Measurements from ENCODE around the gene HMX1. TPM values are rescaled to one million over a fixed set of nuclear protein-coding genes. Genes with fewer than 3 reads are reported as not detected.

HMX1 gene
- total RNA-seq, 4 donors from 2014 or later: 0.17 TPM; not detected in 3

GRCh38 chr4:8821151-8821950 lies 50.3 kb downstream of the HMX1 start:
- WGBS: 71% methylated on average over 21 of the region's 21 CpGs
- Histone ChIP-seq H3K27ac (replicated peaks in 1 of 4) (no peak overlapping the region), H3K9me3 (peaks cover 0 to 9% (median 0%) of the 10 kb centered on the region in 4 donors), H3K27me3 (peaks cover 0 to 64% (median 0%) of the 10 kb centered on the region in 4 donors), H3K4me3 (no peak overlapping the region), H3K36me3 (no peaks in the 10 kb centered on the region), H3K4me1 (no peaks in the 10 kb centered on the region)
- intact Hi-C loops (cut with DNase I): no loop called here
- no peak for TF ChIP-seq EP300 (IDR thresholded peaks at IDR 0.05)
- no peak for TF ChIP-seq POLR2AphosphoS5 (IDR thresholded peaks at IDR 0.05)
- TF ChIP-seq, protein P1, sequence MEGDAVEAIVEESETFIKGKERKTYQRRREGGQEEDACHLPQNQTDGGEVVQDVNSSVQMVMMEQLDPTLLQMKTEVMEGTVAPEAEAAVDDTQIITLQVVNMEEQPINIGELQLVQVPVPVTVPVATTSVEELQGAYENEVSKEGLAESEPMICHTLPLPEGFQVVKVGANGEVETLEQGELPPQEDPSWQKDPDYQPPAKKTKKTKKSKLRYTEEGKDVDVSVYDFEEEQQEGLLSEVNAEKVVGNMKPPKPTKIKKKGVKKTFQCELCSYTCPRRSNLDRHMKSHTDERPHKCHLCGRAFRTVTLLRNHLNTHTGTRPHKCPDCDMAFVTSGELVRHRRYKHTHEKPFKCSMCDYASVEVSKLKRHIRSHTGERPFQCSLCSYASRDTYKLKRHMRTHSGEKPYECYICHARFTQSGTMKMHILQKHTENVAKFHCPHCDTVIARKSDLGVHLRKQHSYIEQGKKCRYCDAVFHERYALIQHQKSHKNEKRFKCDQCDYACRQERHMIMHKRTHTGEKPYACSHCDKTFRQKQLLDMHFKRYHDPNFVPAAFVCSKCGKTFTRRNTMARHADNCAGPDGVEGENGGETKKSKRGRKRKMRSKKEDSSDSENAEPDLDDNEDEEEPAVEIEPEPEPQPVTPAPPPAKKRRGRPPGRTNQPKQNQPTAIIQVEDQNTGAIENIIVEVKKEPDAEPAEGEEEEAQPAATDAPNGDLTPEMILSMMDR (IDR thresholded peaks at IDR 0.05): no peak
- no peak for TF ChIP-seq POLR2A (IDR thresholded peaks at IDR 0.05; ENCODE audit: low read depth)
- DNase-seq (ENCODE audit: extremely low spot score): peak; percentile 72

DNA sequence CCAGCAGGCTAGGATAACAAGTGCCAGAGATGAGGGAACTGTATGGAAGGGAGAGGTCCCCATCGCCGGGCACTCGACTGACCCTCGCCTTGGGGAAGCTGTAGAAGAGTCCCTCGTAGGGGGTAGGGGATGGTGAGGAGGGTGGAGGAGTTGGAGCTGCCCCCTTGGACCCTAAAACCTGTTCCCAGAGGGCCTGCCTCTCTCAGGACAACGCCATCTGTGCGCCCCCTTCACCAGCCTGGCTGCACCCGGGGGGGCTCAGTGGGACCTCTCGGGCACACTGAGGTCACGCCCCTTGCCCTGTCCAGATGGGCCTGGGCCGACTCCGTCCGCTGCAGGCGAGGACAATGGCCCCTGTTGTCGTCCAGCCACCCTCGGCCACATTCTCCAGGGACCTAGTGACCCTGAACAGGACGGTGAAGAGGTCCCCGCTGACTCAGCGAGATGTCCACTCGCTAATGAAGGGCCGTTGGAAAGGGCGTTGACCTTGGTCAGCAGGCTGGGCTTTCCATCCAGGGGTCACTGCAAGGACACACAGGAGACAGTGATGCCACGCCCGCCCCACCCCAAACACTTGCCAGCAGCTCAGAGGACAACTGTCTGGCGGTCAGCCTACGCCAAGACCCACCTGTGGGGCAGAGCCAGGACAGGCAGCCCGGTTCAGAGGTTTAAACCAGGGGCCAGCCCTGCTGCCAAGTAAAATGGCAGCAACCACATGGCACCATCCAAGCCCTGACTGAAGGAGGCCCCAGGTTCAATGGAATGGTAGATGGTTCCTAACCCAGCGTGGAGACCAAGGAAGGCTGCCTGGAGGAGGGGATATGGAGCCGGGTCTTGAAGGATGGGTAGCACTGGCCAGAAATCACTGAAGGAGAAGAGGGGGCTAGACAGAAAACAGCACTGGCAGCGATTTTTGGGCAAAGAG lies 51.2 kb downstream of the HMX1 start:
- H3K27ac ChIP-seq (replicated peaks in 1 of 4): no peak overlapping the region
- TF ChIP-seq, protein P1 (IDR thresholded peaks at IDR 0.05): no peak
- no peak for TF ChIP-seq EP300 (IDR thresholded peaks at IDR 0.05)
- TF ChIP-seq POLR2AphosphoS5 (IDR thresholded peaks at IDR 0.05): no peak
- no peak for TF ChIP-seq POLR2A (IDR thresholded peaks at IDR 0.05; ENCODE audit: low read depth)
- H3K4me1 ChIP-seq: no peaks in the 10 kb centered on the region
- H3K9me3 ChIP-seq: peaks cover 0 to 9% (median 0%) of the 10 kb centered on the region in 4 donors
- H3K4me3 ChIP-seq: no peak overlapping the region
- peak; percentile 84 for DNase-seq (ENCODE audit: extremely low spot score)
- H3K27me3 ChIP-seq: peaks cover 0 to 64% (median 0%) of the 10 kb centered on the region in 4 donors
- no peaks in the 10 kb centered on the region for H3K36me3 ChIP-seq
- intact Hi-C loops (cut with DNase I): no loop called here
- whole genome bisulfite sequencing: 93% methylated on average over 29 of the region's 30 CpGs

DNA sequence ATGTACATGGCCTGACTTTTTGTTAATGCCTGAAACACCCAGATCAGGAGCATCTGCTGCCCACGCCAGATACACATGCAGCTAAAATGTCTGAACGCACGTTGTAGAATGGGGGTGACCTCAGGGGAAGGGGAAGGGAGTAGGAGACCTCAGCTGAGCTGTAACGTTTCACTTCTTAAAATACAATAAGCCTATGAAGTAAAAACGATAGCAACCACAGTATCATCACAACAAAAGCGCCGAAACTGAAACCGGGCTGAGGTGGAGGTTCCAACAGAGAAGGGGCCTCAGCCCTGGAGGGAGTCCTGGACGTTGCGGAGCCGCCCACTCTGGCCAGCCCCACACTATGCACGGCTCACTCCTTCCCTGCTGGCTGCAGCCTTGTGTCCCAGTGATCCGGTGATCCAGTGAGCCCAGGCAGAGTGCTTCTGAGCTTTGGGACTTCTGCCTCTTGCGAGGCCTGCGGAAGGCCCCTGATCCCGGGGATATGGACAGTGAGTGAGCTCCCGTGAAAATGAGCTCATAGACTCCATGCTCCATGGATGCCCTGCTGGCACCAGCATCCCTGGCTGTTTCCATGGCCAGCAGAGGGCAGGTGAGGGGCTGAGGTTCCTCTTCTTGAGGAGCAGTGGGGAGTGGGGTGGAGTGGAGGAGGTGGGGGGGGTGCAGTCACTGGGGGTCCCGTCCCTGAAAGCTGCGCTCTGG lies 52.0 kb downstream of the HMX1 start:
- TF ChIP-seq POLR2A (IDR thresholded peaks at IDR 0.05; ENCODE audit: low read depth): no peak
- TF ChIP-seq EP300 (IDR thresholded peaks at IDR 0.05): no peak
- no peak for TF ChIP-seq POLR2AphosphoS5 (IDR thresholded peaks at IDR 0.05)
- TF ChIP-seq, protein P1 (IDR thresholded peaks at IDR 0.05): no peak
- 70% methylated on average over 7 of the region's 19 CpGs for WGBS
- H3K4me1 ChIP-seq: no peaks in the 10 kb centered on the region
- H3K36me3 ChIP-seq: no peaks in the 10 kb centered on the region
- no peak overlapping the region for H3K4me3 ChIP-seq
- peaks cover 0 to 64% (median 0%) of the 10 kb centered on the region in 4 donors for H3K27me3 ChIP-seq
- intact Hi-C loops (cut with DNase I): no loop called here
- no peak overlapping the region for H3K27ac ChIP-seq (replicated peaks in 1 of 4)
- peak; percentile 68 for DNase-seq (ENCODE audit: extremely low spot score)
- peaks cover 0 to 8% (median 0%) of the 10 kb centered on the region in 4 donors for H3K9me3 ChIP-seq

DNA sequence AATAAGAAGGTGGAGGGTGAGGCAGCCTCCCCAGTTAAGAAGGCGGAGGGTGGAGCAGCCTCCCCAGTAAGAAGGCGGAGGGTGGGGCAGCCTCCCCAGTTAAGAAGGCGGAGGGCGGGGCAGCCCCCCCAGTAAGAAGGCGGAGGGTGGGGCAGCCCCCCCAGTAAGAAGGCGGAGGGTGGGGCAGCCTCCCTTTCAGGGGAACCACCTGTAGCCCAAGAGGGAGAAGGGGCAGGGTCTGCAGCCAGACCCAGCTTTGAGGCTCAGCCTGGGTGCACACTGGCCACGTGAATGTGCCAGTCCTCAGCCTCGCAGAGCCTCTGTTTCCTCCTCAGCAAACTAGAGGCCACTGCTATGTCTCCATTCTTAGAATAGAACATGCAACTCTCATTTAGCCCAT lies 52.6 kb downstream of the HMX1 start:
- Histone ChIP-seq H3K4me1 (no peaks in the 10 kb centered on the region), H3K27me3 (peaks cover 0 to 64% (median 0%) of the 10 kb centered on the region in 4 donors), H3K36me3 (no peaks in the 10 kb centered on the region), H3K27ac (replicated peaks in 1 of 4) (no peak overlapping the region), H3K9me3 (peaks cover 0 to 2% (median 0%) of the 10 kb centered on the region in 4 donors), H3K4me3 (no peak overlapping the region)
- DNase-seq (ENCODE audit: extremely low spot score): no peak
- 68% methylated on average over 5 of the region's 8 CpGs for WGBS
- intact Hi-C loops (cut with DNase I): no loop called here
- TF ChIP-seq, protein P1 (IDR thresholded peaks at IDR 0.05): no peak
- TF ChIP-seq EP300 (IDR thresholded peaks at IDR 0.05): no peak
- TF ChIP-seq POLR2AphosphoS5 (IDR thresholded peaks at IDR 0.05): no peak
- no peak for TF ChIP-seq POLR2A (IDR thresholded peaks at IDR 0.05; ENCODE audit: low read depth)
